HCT116 (cell line): Measurements from ENCODE around the gene TCAP. TPM values are rescaled to one million over a fixed set of nuclear protein-coding genes. Genes with fewer than 3 reads are reported as not detected.
A peak's percentile ranks its signal among the peaks of the same experiment; 100 is the strongest.

ENCODE experiments used
- ATAC-seq: fragments of 200-7000 bp; cut with Tn5 transposase; 2 replicates; pipeline ENCODE4 v1.9.1; 2020; ENCODE audit warnings: mild to moderate bottlenecking, moderate library complexity
- BruUV-seq: library from RNA; stranded (reverse); fragments of 400-500 nt; replicated peaks from 2 replicates; lab custom pipeline; 2021; lab: Mats Ljungman, UMichigan
- CTCF ChIA-PET: fragments of 300-600 bp; sonication (Branson Sonifier 250); formaldehyde crosslinking; loops from one replicate; lab custom pipeline; 2021; ENCODE audit warnings: antibody characterized with exemption; lab: Charles Lee
- POLR2A ChIA-PET: fragments of 300-600, 350-600 bp; sonication (Branson Sonifier 250); formaldehyde crosslinking; loops from one replicate; lab custom pipeline; 2021; ENCODE audit warnings: antibody characterized with exemption; lab: Charles Lee
- RAD21 ChIA-PET, 2 experiments: fragments of 300-600 bp; sonication (Branson Sonifier 250); formaldehyde crosslinking; loops; one replicate each; lab custom pipeline; 2023; ENCODE audit warnings: low total read pairs in 2 of 2; ENCODE audit not compliant: uncharacterized antibody in 2 of 2, unreplicated experiment in 2 of 2, low non-redundant PET in 1 of 2; lab: Charles Lee
- DNase-seq: peaks from one replicate; pipeline ENCODE4 v3.0.0-alpha.2; 2010; ENCODE audit warnings: low read depth, low spot score
- H2AFZ ChIP-seq: fragments of 200-600 bp; shearing (Covaris generic), sonication (generic); 2 replicates; pipeline ENCODE4 v1.6.1; 2017; ENCODE audit warnings: low read depth, mixed run types, mixed read lengths, antibody characterized with exemption, low read length; ENCODE audit not compliant: poor library complexity, severe bottlenecking
- H3K27ac ChIP-seq: 2 replicates; pipeline ENCODE4 v1.5.1; 2012; ENCODE audit warnings: low read depth, low read length
- H3K27me3 ChIP-seq: fragments of 200-600 bp; sonication (generic); 2 replicates; pipeline ENCODE4 v1.6.1; 2016; ENCODE audit warnings: mixed run types, low read length, mixed read lengths; ENCODE audit not compliant: insufficient read depth
- H3K36me3 ChIP-seq, 2 experiments: fragments of 200-500 bp in 1 of 2; fragments of 200-600 bp in 1 of 2; sonication (Bioruptor generic) in 1 of 2; sonication (generic) in 1 of 2; 2 replicates each; pipeline versions ENCODE4 v1.5.1 to v1.6.1; 2014 to 2016; ENCODE audit warnings: low read length in 2 of 2, inconsistent platforms in 1 of 2, mixed read lengths in 1 of 2, mixed run types in 1 of 2; ENCODE audit not compliant: insufficient read depth in 2 of 2, control insufficient read depth in 1 of 2
- H3K4me1 ChIP-seq, 2 experiments: fragments of 200-600 bp in 1 of 2; sonication (generic) in 1 of 2; 2 replicates each; pipeline versions ENCODE4 v1.5.1 to v1.6.1; 2012 to 2017; ENCODE audit warnings: low read length in 2 of 2, inconsistent platforms in 1 of 2, mild to moderate bottlenecking in 1 of 2, mixed read lengths in 1 of 2, mixed run types in 1 of 2, moderate library complexity in 1 of 2; ENCODE audit not compliant: insufficient read depth in 2 of 2, control insufficient read depth in 1 of 2
- H3K4me2 ChIP-seq: fragments of 200-600 bp; sonication (generic); 2 replicates; pipeline ENCODE4 v1.6.1; 2017; ENCODE audit warnings: mixed run types, low read length, mixed read lengths
- H3K4me3 ChIP-seq, 2 experiments: fragments of 200-600 bp in 1 of 2; sonication (generic) in 1 of 2; replicated peaks in 1 of 2; 2 replicates each; pipeline ENCODE4 v1.5.1; 2011 to 2016; ENCODE audit warnings: low read length in 2 of 2, control low read depth in 1 of 2, low read depth in 1 of 2, mild to moderate bottlenecking in 1 of 2, mixed read lengths in 1 of 2, mixed run types in 1 of 2
- H3K79me2 ChIP-seq: fragments of 200-600 bp; sonication (generic); 2 replicates; pipeline ENCODE4 v1.6.1; 2017; ENCODE audit warnings: mild to moderate bottlenecking, mixed run types, low read length, moderate library complexity, mixed read lengths; ENCODE audit not compliant: insufficient read depth
- H3K9ac ChIP-seq: fragments of 200-600 bp; sonication (generic); 2 replicates; pipeline ENCODE4 v1.6.1; 2016; ENCODE audit warnings: low read length, mixed read lengths
- H3K9me2 ChIP-seq: fragments of 200-600 bp; sonication (generic), shearing (Covaris generic); 2 replicates; pipeline ENCODE4 v1.6.1; 2017; ENCODE audit warnings: mixed run types, mild to moderate bottlenecking, moderate library complexity; ENCODE audit not compliant: insufficient read depth
- H3K9me3 ChIP-seq, 2 experiments: fragments of 200-500 bp in 1 of 2; fragments of 200-600 bp in 1 of 2; sonication (Bioruptor generic) in 1 of 2; sonication (generic) in 1 of 2; 2 replicates each; pipeline ENCODE4 v1.6.1; 2014 to 2017; ENCODE audit warnings: low read length in 2 of 2, mixed read lengths in 2 of 2, inconsistent platforms in 1 of 2, low read depth in 1 of 2, mild to moderate bottlenecking in 1 of 2, mixed run types in 1 of 2, moderate library complexity in 1 of 2; ENCODE audit not compliant: control insufficient read depth in 1 of 2, insufficient read depth in 1 of 2
- H4K20me1 ChIP-seq: fragments of 200-600 bp; sonication (generic), shearing (Covaris generic); 2 replicates; pipeline ENCODE4 v1.6.1; 2017; ENCODE audit warnings: mixed run types, mild to moderate bottlenecking, moderate library complexity; ENCODE audit not compliant: insufficient read depth
- ATF3 ChIP-seq: IDR thresholded peaks from 2 replicates; pipeline ENCODE4 v1.6.1; 2012
- EGR1 ChIP-seq: IDR thresholded peaks from 2 replicates; pipeline ENCODE4 v1.6.1; 2012; ENCODE audit warnings: low read depth
- JUND ChIP-seq: IDR thresholded peaks from 2 replicates; pipeline ENCODE4 v1.6.1; 2012
- REST ChIP-seq: IDR thresholded peaks from 2 replicates; pipeline ENCODE4 v1.6.1; 2012; ENCODE audit warnings: low read depth
- TCF7L2 ChIP-seq: IDR thresholded peaks from 2 replicates; pipeline ENCODE4 v1.7.0; 2011; ENCODE audit warnings: borderline replicate concordance, inconsistent platforms; ENCODE audit not compliant: insufficient read depth, insufficient read length; ENCODE audit errors: extremely low read depth
- ZFX ChIP-seq: fragments of 450-650 bp; IDR thresholded peaks from 2 replicates; pipeline ENCODE4 v1.6.1; 2017
- ZNF274 ChIP-seq: fragments of 200-500 bp; sonication (Bioruptor generic); IDR thresholded peaks from 2 replicates; pipeline ENCODE4 v1.6.1; 2014; ENCODE audit warnings: mild to moderate bottlenecking, low read depth, low read length, inconsistent platforms
- intact Hi-C: fragments of 100-400 bp; cut with micrococcal nuclease; formaldehyde crosslinking; loops from 2 replicates; pipeline ENCODE4 v1.10.0; 2022
- total RNA-seq: library from RNA; stranded (reverse); gene quantifications from one replicate; pipeline ENCODE4 v1.2.1, GENCODE V29; 2021; ENCODE audit not compliant: unreplicated experiment

The TCAP gene
- total RNA-seq, 1 experiment from 2014 or later: 1.5 TPM

- peaks cover 54% of the 10 kb centered on the region for H3K79me2 ChIP-seq
Observed at GRCh38 chr17:39700148-39700987, 35.2 kb downstream of the TCAP start.

More at GRCh38 chr17:39700148-39700987, 35.2 kb downstream of the TCAP start:
- Histone ChIP-seq H3K9ac (peak overlapping the region; percentile 91), H3K36me3 (no peaks in the 10 kb centered on the region), H3K9me2 (no peaks in the 10 kb centered on the region), H3K4me2 (peak overlapping the region; percentile 79), H3K4me1 (peaks cover 25 to 50% of the 10 kb centered on the region in 2 experiments), H3K27ac (peak overlapping the region; percentile 76), H3K9me3 (no peaks in the 10 kb centered on the region), H4K20me1 (no peaks in the 10 kb centered on the region), H3K4me3 (peak overlapping the region; percentile 76 to 88), H3K27me3 (no peaks in the 10 kb centered on the region), H2AFZ (no peak overlapping the region)
- DNase-seq (no peak), ATAC-seq (peak; percentile 72)
- CTCF ChIA-PET: interaction anchor here (0.7 to 2.2 kb wide), 8 partner anchors 10 to 82 kb away, joined by 3 to 13 read pairs (median 3); partner anchors contain the start of gene MIEN1
- intact Hi-C loops: no loop called here
- RAD21 ChIA-PET: interaction anchor here in 1 of 2 experiments (1.3 kb wide), 1 partner anchor 79 kb away, joined by 4 read pairs; no protein-coding TSS in a partner anchor
- POLR2A ChIA-PET: interaction anchor here (0.8 to 1.7 kb wide), 6 partner anchors 12 to 84 kb away, joined by 3 to 16 read pairs (median 6); partner anchors contain the start of gene PGAP3
- BruUV-seq: no TSS peak
- peak; percentile 67; the same call in 1 of the 2 replicates for TF ChIP-seq ZFX
- no peak for TF ChIP-seq TCF7L2
- no peak for TF ChIP-seq JUND
- TF ChIP-seq REST: no peak
- TF ChIP-seq EGR1: no peak
- TF ChIP-seq ZNF274: no peak
- TF ChIP-seq ATF3: no peak
